Transverse colon (tissue), 4 donors: ENCODE data around the gene TMTC1.

ENCODE experiments used
- CTCF ChIP-seq, 5 experiments: fragments of 200-600 bp in 3 of 5; fragments of 450-650 bp in 2 of 5; sonication (generic) in 3 of 5; IDR thresholded peaks; 1 replicate in 2 of 5; 2 replicates in 3 of 5; pipeline ENCODE4 v1.5.1; 2016 to 2017; ENCODE audit warnings: antibody characterized with exemption in 5 of 5, inconsistent platforms in 3 of 5, mild to moderate bottlenecking in 2 of 5, moderate library complexity in 1 of 5
- POLR2AphosphoS5 ChIP-seq, 3 donors: sonication (generic); formaldehyde crosslinking; IDR thresholded peaks; one replicate each; pipeline ENCODE4 v1.6.1; 2016; ENCODE audit warnings: antibody characterized with exemption in 3 of 3

GRCh38 chr12:29455087-29455486, 328.7 kb downstream of the TMTC1 start:
- TF ChIP-seq CTCF (IDR thresholded peaks at IDR 0.05) (no peak), POLR2AphosphoS5 (IDR thresholded peaks at IDR 0.05) (no peak)
